Thyroid gland (tissue), 4 donors: ENCODE data around the gene PTPRG.

ENCODE experiments used
- POLR2A ChIP-seq, 2 donors: fragments of 450-650 bp; IDR thresholded peaks; one replicate each; pipeline ENCODE4 v1.6.1; 2017; ENCODE audit warnings: antibody characterized with exemption in 2 of 2, mild to moderate bottlenecking in 2 of 2, moderate library complexity in 1 of 2
- TF ChIP-seq, protein P1 (sequence below), 6 experiments: fragments of 200-600 bp in 3 of 6; fragments of 450-650 bp in 3 of 6; sonication (generic) in 3 of 6; IDR thresholded peaks; one replicate each; pipeline ENCODE4 v1.5.1; 2016 to 2019; ENCODE audit warnings: antibody characterized with exemption in 6 of 6, mild to moderate bottlenecking in 2 of 6, inconsistent platforms in 1 of 6, moderate library complexity in 1 of 6

DNA sequence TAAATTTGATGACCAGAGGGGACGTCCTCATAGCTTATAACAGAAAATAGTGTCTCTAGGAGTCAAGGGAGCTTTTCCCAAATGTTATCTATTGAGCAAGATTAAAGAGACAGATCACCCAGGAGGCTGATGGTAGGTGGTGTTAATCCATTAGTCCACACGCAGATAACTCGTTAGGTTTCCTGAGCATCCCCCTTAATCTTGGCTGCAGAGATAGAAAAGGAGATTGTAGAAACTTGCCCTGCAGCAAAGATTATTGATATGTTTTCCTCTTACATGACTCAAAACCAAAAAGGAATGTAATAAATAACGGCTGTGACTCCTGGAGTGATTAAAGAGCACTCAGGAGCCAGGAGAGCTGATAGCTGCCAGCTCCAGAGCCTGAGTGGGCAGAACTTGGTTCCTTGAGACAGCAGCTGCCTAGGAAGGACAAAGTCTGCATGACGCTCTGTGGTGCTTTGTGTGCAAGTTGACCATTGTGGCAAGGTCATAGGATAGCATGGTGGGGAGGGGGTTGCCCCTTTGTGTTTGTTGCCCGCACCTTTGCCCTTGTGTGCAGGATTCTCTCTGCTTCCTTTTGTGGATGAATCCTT, 234.8 kb downstream of the PTPRG start:
- TF ChIP-seq, protein P1, sequence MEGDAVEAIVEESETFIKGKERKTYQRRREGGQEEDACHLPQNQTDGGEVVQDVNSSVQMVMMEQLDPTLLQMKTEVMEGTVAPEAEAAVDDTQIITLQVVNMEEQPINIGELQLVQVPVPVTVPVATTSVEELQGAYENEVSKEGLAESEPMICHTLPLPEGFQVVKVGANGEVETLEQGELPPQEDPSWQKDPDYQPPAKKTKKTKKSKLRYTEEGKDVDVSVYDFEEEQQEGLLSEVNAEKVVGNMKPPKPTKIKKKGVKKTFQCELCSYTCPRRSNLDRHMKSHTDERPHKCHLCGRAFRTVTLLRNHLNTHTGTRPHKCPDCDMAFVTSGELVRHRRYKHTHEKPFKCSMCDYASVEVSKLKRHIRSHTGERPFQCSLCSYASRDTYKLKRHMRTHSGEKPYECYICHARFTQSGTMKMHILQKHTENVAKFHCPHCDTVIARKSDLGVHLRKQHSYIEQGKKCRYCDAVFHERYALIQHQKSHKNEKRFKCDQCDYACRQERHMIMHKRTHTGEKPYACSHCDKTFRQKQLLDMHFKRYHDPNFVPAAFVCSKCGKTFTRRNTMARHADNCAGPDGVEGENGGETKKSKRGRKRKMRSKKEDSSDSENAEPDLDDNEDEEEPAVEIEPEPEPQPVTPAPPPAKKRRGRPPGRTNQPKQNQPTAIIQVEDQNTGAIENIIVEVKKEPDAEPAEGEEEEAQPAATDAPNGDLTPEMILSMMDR (IDR thresholded peaks at IDR 0.05): no peak
- TF ChIP-seq POLR2A (IDR thresholded peaks at IDR 0.05): no peak
